ENCODE data around the gene TIPRL.

DNA sequence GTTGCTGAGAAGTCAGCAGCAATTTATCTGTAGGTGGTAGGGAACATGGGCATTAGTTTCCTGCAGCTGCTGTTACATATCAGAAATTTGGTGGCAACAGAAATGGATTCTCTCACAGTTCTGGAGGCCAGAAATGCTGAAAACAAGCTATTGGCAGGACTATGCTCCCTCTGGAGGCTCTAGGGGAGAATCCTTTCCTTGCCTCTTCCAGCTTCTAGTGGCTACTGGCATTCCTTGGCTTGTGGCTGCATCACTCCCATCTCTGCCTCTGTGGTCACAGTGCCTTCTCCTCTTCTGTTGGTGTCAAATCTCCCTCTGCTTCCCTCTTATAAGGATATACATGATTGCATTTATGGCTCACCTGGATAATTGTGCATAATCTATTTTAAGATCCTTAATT, 44.5 kb downstream of the TIPRL start:
- TF ChIP-seq, protein P1, sequence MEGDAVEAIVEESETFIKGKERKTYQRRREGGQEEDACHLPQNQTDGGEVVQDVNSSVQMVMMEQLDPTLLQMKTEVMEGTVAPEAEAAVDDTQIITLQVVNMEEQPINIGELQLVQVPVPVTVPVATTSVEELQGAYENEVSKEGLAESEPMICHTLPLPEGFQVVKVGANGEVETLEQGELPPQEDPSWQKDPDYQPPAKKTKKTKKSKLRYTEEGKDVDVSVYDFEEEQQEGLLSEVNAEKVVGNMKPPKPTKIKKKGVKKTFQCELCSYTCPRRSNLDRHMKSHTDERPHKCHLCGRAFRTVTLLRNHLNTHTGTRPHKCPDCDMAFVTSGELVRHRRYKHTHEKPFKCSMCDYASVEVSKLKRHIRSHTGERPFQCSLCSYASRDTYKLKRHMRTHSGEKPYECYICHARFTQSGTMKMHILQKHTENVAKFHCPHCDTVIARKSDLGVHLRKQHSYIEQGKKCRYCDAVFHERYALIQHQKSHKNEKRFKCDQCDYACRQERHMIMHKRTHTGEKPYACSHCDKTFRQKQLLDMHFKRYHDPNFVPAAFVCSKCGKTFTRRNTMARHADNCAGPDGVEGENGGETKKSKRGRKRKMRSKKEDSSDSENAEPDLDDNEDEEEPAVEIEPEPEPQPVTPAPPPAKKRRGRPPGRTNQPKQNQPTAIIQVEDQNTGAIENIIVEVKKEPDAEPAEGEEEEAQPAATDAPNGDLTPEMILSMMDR (IDR thresholded peaks at IDR 0.05) = no peak
- TF ChIP-seq EP300 (IDR thresholded peaks at IDR 0.05; ENCODE audit: low read depth) = no peak
- TF ChIP-seq POLR2AphosphoS5 (IDR thresholded peaks at IDR 0.05) = no peak
- no peak for TF ChIP-seq POLR2A (IDR thresholded peaks at IDR 0.05)

All from transverse colon (tissue), 4 donors.